NCI-H345 treated with DMSO at 0.1 percent for 48 hours (cell line): ENCODE data around the gene SVIL.
"Not testable (repeated sequence)": the region's sequence is repeated elsewhere in the genome, so short reads cannot be mapped to it uniquely, and the experiment has no call there.

Experiments
- DNase-seq: peaks from one replicate; lab custom pipeline; 2025; ENCODE audit not compliant: unreplicated experiment; lab: John Stamatoyannopoulos, UW

Gene SVIL

GRCh38 chr10:29649561-29650551 is 15.1 kb upstream of the SVIL start:
- DNase-seq, result no peak

DNA sequence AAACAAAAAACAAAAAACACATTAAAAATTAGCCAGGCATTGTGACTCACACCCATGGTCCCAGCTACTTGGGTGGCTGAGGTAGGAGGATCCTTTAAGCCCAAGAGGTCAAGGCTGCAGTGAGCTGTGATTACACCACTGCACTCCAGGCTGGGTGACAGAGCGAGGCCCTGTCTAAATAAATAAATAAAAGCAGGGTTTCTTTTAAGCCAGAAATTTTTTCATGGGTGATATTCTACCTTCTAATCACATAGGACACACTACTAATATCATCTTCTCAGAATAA is 14.2 kb upstream of the SVIL start:
- no peak for DNase-seq

- no peak for DNase-seq
Measured at GRCh38 chr10:29648114-29648982, 13.6 kb upstream of the SVIL start.

- no peak for DNase-seq
Measured at GRCh38 chr10:29647478-29647877, 12.7 kb upstream of the SVIL start.

- no peak for DNase-seq
Measured at GRCh38 chr10:29646960-29647461, 12.2 kb upstream of the SVIL start.

GRCh38 chr10:29646238-29646902 is 11.6 kb upstream of the SVIL start:
- DNase-seq, result no peak

DNA sequence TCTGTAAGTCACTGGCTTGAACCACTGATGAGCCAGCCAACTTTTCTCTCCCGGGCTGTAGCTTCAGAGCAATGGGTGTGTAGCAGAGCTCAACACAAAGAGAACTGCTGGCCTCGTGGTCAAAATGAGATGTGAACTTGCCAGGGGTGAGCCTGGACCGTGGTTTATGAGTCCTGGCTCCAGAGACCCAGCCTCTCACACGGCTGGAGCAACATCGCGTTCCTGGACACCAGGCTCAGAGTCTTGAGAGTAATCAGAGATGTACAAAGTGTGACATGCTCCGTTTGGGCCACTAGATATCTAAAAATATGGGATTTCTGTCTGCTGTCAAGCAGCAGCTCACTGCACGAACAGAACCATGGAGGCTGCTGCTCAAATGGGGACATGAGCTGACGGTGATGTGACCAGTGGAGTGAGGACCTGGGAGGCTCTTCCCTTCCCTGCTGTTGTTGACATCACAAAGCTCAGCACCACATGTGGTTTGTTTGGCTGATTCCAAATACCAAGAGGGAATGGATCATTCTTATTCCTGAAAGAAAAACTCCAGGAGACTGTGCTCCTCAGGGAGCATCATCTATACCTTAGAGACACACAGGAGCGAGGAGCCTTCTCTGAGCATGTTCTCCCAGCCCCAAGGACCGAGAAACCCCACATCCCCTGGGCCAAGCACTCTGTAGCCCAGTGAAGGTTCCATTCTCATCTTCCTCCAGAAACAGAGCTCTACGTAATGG is 9.2 kb upstream of the SVIL start:
- no peak for DNase-seq

DNA sequence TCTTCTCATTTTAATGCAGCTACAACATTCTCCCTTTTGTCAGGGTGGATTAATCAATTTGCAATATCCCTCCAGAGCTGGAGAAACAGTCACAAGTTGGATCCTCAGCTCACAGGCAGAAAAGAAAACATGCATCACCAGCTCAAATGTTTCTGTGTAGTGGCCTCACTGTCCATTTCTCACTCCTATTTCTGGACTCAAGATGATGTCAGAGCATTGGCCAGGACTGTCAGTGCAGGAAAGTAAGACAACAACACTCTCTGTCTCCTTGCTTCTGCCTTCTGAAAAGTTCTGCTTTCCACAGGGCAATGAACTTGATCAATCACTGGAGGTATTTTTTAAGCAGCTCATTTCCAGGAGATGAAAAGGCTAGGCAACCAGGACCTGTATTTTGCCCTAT is 8.2 kb upstream of the SVIL start:
- DNase-seq, result no peak

- no peak for DNase-seq
Measured at GRCh38 chr10:29637537-29637936, 2.8 kb upstream of the SVIL start.

DNA sequence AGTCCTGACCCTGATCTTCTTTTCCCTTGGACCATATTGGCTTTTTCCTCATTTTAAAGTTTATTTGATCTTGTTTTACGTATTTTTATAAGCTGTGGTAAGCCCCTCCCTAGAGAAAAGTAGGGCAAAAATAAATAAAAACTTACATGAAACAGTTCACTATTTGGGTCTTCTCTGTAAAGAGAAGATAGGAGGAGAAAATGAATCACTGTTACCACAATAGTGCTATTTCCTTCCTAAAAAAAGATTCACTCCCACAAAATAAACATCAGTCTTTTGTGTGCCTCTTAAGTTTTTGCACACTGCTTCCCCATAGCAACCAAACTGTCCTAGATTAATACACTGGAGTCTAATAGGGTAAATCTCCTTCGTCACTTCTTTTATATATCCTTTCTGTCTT is 1.4 kb upstream of the SVIL start:
- no peak for DNase-seq

DNA sequence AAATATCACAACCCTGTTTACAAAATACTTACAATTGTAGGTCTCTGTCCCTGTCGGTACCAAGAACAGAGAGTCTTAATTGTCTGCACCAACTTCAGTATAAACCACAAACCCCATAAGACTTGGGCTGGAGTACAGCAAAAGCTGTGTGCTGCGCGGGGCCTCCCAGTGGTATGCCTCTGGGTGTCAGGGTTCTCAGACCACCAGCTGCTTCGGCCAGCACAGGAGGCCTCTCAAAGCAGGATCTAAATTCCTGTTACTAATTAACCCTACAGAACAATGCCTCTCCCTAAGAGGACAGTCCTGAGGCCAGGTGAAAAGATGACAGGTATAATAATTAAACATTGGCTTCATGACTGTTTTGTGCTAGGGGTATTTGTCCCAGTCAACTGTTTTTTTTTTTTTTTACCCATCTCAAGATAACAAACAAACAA is 957 bp upstream of the SVIL start:
- no peak for DNase-seq

- no peak for DNase-seq
Measured at GRCh38 chr10:29634105-29634504, 666 bp downstream of the SVIL start.

DNA sequence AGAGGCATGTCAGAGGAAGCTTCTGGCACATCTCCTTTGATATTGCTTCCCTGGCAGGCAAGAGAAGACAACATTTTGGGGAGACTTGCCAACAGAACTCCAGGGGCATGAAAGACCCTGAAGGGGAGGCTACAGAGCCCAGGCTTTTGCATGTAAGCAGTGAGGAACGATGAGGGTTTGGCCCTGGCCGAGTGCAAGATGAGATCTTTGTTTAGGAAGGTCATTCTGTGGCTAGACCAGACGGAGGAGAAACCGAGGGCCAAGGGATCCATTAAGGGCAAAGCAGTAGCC is 3.8 kb downstream of the SVIL start:
- DNase-seq, result no peak

DNA sequence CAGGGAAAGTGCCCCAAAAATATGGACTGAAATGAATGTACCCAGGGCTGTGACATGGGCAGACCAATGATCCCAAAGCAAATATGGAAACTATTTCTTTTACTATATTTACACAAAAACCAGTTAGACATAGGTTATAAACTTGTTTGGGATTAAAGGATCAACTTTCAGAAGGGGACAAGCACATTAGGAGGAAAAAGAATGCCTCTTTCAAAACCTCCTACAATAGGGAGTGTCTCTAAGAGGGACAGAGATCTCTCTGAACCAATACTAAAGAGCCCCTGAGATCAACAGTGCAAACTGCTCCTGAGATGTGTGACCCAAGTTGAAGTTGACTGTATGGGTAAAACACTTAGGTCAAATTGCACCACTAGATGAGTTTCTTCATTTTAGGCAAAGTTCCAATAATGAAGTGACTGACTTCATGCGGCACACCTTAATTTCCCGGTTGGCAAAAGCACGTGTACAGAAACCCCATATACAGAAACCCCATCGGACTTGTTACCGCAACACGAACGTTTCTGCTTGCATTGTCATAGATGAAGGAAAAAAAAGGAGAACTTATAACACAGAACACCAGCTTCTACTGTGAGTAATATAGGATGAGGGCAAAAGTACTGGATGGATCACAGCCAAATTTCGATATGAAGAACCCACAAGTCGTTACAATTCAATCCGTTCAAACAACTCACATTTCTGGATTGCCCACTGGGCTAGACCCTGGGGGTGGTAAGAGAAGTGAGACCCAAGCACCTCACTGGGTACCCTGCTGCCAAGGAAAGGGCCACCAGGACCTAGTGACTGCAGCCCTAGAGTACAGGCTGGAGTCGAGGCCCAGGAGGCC is 4.3 kb downstream of the SVIL start:
- DNase-seq, result no peak

DNA sequence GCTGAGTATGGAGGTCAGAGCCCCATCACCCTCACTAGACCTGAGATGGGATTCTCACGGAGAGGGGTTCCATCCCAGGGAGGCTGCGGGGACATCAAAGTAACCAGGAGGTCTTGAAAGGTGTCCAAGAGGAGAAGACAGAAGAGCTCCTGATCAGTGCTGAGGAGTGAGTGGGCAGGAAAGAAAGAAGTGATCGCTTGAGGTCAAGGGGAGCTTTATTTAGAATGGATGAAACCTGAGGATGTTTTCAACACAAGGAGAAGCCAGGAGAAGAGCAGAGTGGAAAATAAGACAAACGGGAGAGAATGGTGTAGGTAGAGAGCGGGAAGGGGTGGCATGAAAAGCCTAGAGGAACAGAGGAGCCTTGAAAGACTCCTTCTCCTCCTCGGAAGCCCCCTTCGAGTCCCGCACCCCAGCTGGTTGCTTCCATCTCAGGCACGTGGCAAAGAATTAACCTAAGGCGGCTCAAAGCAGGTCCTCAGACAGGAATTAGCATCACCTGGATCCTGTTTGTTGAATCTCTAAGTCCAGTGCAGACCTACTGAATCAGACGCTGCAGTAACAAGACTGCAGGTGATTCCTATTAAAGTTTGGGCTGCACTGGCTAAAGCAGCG is 5.8 kb downstream of the SVIL start:
- no peak for DNase-seq

DNA sequence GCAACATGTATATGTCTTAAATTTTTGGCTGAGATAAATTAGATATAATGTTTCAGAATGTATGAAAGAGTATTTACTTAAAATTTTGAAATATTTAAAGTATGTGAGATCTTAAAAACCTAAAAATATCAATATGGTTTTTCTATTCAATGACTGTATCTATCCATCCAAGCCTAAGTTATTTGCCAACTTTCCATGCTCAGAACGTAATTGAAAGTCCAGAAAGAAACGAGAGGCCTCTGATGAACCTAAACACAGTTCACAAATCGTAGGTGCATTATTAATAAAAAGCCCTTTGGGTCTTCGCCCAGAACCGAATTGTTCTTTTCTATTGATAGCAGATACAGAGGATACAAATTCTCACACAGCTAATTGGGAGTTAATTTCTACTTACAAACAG is 6.5 kb downstream of the SVIL start:
- no peak for DNase-seq

GRCh38 chr10:29627201-29628132 is 7.3 kb downstream of the SVIL start:
- DNase-seq, result no peak

GRCh38 chr10:29624357-29624756 is 10.4 kb downstream of the SVIL start:
- DNase-seq, result not testable (repeated sequence)
